ENCODE results near the gene ARID4B.

DNA sequence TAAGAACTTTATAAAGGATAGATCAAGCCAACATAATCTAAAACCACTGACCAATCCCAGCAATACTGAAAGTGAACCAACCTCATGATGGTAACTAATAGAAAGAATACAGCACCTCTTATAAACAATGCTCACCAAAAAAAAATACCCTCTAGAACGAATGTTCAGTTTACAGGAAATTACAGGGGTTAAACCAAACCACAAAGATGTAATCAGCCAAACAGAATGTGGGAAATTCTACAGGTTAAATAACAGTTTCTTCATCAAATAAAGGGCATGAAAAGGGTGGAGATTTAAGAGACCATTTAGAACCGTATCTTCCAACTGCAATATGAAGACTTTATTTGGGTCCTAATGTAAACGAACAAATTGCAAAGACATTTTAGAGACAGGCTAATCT is 30.4 kb downstream of the ARID4B start:
- TF ChIP-seq KDM1A (IDR thresholded peaks at IDR 0.05; ENCODE audit: low read depth) (no peak), NFE2L2 (conservative IDR thresholded peaks at IDR 0.05; ENCODE audit: low read length) (no peak)
